CD14-positive monocyte (primary cell): Measurements from ENCODE around the gene RNF121. TPM values are rescaled to one million over a fixed set of nuclear protein-coding genes. Genes with fewer than 3 reads are reported as not detected.
A peak's percentile ranks its signal among the peaks of the same experiment; 100 is the strongest.
"Not testable (repeated sequence)": the region's sequence is repeated elsewhere in the genome, so short reads cannot be mapped to it uniquely, and the experiment has no call there.

ENCODE experiments used
- DNase-seq, 3 donors: peaks; one replicate each; pipeline ENCODE4 v3.0.0-alpha.2; 2011 to 2022
- H2AFZ ChIP-seq: 2 replicates; pipeline ENCODE4 v1.6.0; 2012; ENCODE audit warnings: mild to moderate bottlenecking, low read depth, low read length, inconsistent platforms; ENCODE audit not compliant: insufficient read depth, poor library complexity, severe bottlenecking
- H3K27ac ChIP-seq, 2 donors: 1 replicate in 1 of 2; 2 replicates in 1 of 2; pipeline ENCODE4 v1.5.1; 2012 to 2013; ENCODE audit warnings: low read length in 2 of 2, control low read depth in 1 of 2, inconsistent platforms in 1 of 2, low read depth in 1 of 2, mild to moderate bottlenecking in 1 of 2
- H3K27me3 ChIP-seq, 2 donors: one replicate each; pipeline versions ENCODE4 v1.6.0 to v1.6.1; 2011 to 2013; ENCODE audit warnings: low read length in 2 of 2; ENCODE audit not compliant: control insufficient read depth in 2 of 2, insufficient read depth in 2 of 2
- H3K36me3 ChIP-seq, 2 donors: replicated peaks in 1 of 2; 1 replicate in 1 of 2; 2 replicates in 1 of 2; pipeline versions ENCODE4 v1.5.1 to v1.6.1; 2012 to 2013; ENCODE audit warnings: low read length in 2 of 2, control low read depth in 1 of 2, inconsistent platforms in 1 of 2, mild to moderate bottlenecking in 1 of 2; ENCODE audit not compliant: insufficient read depth in 2 of 2, control insufficient read depth in 1 of 2
- H3K4me1 ChIP-seq, 2 donors: 1 replicate in 1 of 2; 2 replicates in 1 of 2; pipeline versions ENCODE4 v1.5.1 to v1.6.1; 2012 to 2013; ENCODE audit warnings: low read length in 2 of 2, control low read depth in 1 of 2, inconsistent platforms in 1 of 2, mild to moderate bottlenecking in 1 of 2, moderate library complexity in 1 of 2; ENCODE audit not compliant: insufficient read depth in 2 of 2, control insufficient read depth in 1 of 2
- H3K4me2 ChIP-seq: replicated peaks from 2 replicates; pipeline ENCODE3; 2012; ENCODE audit warnings: low read length, moderate library complexity, mild to moderate bottlenecking; ENCODE audit not compliant: poor library complexity, severe bottlenecking; ENCODE audit errors: extremely low read depth
- H3K4me3 ChIP-seq, 3 experiments: fragments of 200-600 bp in 1 of 3; sonication (generic) in 1 of 3; replicated peaks in 1 of 3; 1 replicate in 2 of 3; 2 replicates in 1 of 3; pipeline ENCODE4 v1.5.1; 2011 to 2013; ENCODE audit warnings: low read length in 3 of 3, mild to moderate bottlenecking in 3 of 3, control low read depth in 2 of 3, low read depth in 2 of 3, inconsistent platforms in 1 of 3, moderate library complexity in 1 of 3
- H3K79me2 ChIP-seq: 2 replicates; pipeline ENCODE4 v1.6.0; 2012; ENCODE audit warnings: mild to moderate bottlenecking, control low read depth, inconsistent platforms, low read length, moderate library complexity; ENCODE audit not compliant: insufficient read depth
- H3K9ac ChIP-seq: 2 replicates; pipeline ENCODE4 v1.6.0; 2017; ENCODE audit warnings: low read length, mild to moderate bottlenecking; ENCODE audit not compliant: insufficient read depth, poor library complexity, severe bottlenecking
- H3K9me3 ChIP-seq, 2 donors: replicated peaks in 1 of 2; 1 replicate in 1 of 2; 2 replicates in 1 of 2; pipeline versions ENCODE4 v1.5.1 to v1.6.1; 2012 to 2013; ENCODE audit warnings: low read length in 2 of 2, control low read depth in 1 of 2; ENCODE audit not compliant: control insufficient read depth in 1 of 2, insufficient read depth in 1 of 2
- H4K20me1 ChIP-seq: 2 replicates; pipeline ENCODE4 v1.6.0; 2012; ENCODE audit warnings: mild to moderate bottlenecking, low read length, control low read depth, moderate library complexity; ENCODE audit not compliant: insufficient read depth
- H3K27ac Mint-ChIP-seq, 7 donors: one replicate each; pipeline ENCODE4 v1.8.0; 2020; ENCODE audit warnings: mild to moderate bottlenecking in 7 of 7, mixed read lengths in 7 of 7, moderate library complexity in 6 of 7, inconsistent platforms in 2 of 7
- H3K27me3 Mint-ChIP-seq, 3 donors: one replicate each; pipeline ENCODE4 v1.8.0; 2021 to 2022; ENCODE audit warnings: low read depth in 3 of 3, mild to moderate bottlenecking in 3 of 3, mixed read lengths in 3 of 3, moderate library complexity in 3 of 3, inconsistent platforms in 1 of 3
- H3K36me3 Mint-ChIP-seq, 2 donors: one replicate each; pipeline ENCODE4 v1.8.0; 2020; ENCODE audit warnings: mixed read lengths in 2 of 2, inconsistent platforms in 1 of 2, mild to moderate bottlenecking in 1 of 2
- H3K4me1 Mint-ChIP-seq: one replicate; pipeline ENCODE4 v1.8.0; 2020; ENCODE audit warnings: mild to moderate bottlenecking, mixed read lengths
- H3K4me3 Mint-ChIP-seq, 2 donors: one replicate each; pipeline ENCODE4 v1.8.0; 2020; ENCODE audit warnings: mild to moderate bottlenecking in 2 of 2, mixed read lengths in 2 of 2, moderate library complexity in 1 of 2
- H3K9me3 Mint-ChIP-seq, 7 donors: one replicate each; pipeline ENCODE4 v1.8.0; 2020 to 2022; ENCODE audit warnings: mixed read lengths in 7 of 7, mild to moderate bottlenecking in 6 of 7, moderate library complexity in 6 of 7, inconsistent platforms in 2 of 7
- CTCF ChIP-seq: fragments of 200-600 bp; IDR thresholded peaks from one replicate; pipeline ENCODE4 v1.8.0; 2022; ENCODE audit warnings: antibody characterized with exemption, mild to moderate bottlenecking
- WGBS: methylation state at CpG from one replicate; pipeline ENCODE4 v1.1.5; 2013; ENCODE audit warnings: missing lambda C conversion rate; ENCODE audit not compliant: insufficient coverage; 5-methylcytosine and 5-hydroxymethylcytosine counted together
- intact Hi-C, 2 donors: fragments of 100-400 bp; cut with micrococcal nuclease; formaldehyde crosslinking; loops; one replicate each; pipeline versions ENCODE4 v1.15.0 to v1.15.1; 2023
- polyA plus RNA-seq, 3 donors: library from polyadenylated mRNA; depleted of rRNA in 1 of 3; unstranded in 2 of 3; stranded (reverse) in 1 of 3; fragments of 300-500 nt in 2 of 3; fragments of >200 nt in 1 of 3; fragmentation: Illumina TruSeq in 2 of 3; gene quantifications; 1 replicate in 2 of 3; 2 replicates in 1 of 3; pipeline ENCODE4 v1.2.3, GENCODE V29; 2012 to 2021

RNF121 gene
- polyA plus RNA-seq, 3 donors = 7.7 to 25.2 (median 9.2) TPM

- H3K4me2 ChIP-seq, H3K27me3 Mint-ChIP-seq, H2AFZ ChIP-seq, H3K9me3 Mint-ChIP-seq, H3K27me3 ChIP-seq, H3K4me3 ChIP-seq, H4K20me1 ChIP-seq, H3K79me2 ChIP-seq, H3K9me3 ChIP-seq, intact Hi-C loops, H3K4me1 Mint-ChIP-seq, H3K4me3 Mint-ChIP-seq, H3K27ac ChIP-seq, H3K9ac ChIP-seq, H3K4me1 ChIP-seq: not testable (repeated sequence)
- DNase-seq = peak in 1 of 3 donors; percentile 22
- WGBS = 89% methylated on average over 4 of the region's 10 CpGs
- H3K36me3 ChIP-seq = peaks cover 33 to 42% of the 10 kb centered on the region in 2 donors
- TF ChIP-seq CTCF = peak; percentile 9
- peak overlapping the region in 1 of 7 donors; percentile 60 for H3K27ac Mint-ChIP-seq
- H3K36me3 Mint-ChIP-seq = peaks cover 56 to 65% of the 10 kb centered on the region in 2 donors
Measured at GRCh38 chr11:71911321-71911985, 17.4 kb upstream of the RNF121 start.

- H3K4me3 ChIP-seq, H3K9me3 ChIP-seq, H3K4me2 ChIP-seq, H3K27me3 ChIP-seq, H4K20me1 ChIP-seq, H3K27me3 Mint-ChIP-seq, H3K27ac Mint-ChIP-seq, H3K9me3 Mint-ChIP-seq, H3K79me2 ChIP-seq, H3K4me1 ChIP-seq, H3K9ac ChIP-seq, DNase-seq, intact Hi-C loops, H3K27ac ChIP-seq, H3K4me3 Mint-ChIP-seq, H2AFZ ChIP-seq, H3K4me1 Mint-ChIP-seq: not testable (repeated sequence)
- H3K36me3 ChIP-seq = peaks cover 33 to 45% of the 10 kb centered on the region in 2 donors
- 100% methylated on average over 7 of the region's 10 CpGs for WGBS
- H3K36me3 Mint-ChIP-seq = peaks cover 59 to 65% of the 10 kb centered on the region in 2 donors
Measured at GRCh38 chr11:71911986-71912340, 16.9 kb upstream of the RNF121 start.
